ENCODE data around the gene GLTPD2.

DNA sequence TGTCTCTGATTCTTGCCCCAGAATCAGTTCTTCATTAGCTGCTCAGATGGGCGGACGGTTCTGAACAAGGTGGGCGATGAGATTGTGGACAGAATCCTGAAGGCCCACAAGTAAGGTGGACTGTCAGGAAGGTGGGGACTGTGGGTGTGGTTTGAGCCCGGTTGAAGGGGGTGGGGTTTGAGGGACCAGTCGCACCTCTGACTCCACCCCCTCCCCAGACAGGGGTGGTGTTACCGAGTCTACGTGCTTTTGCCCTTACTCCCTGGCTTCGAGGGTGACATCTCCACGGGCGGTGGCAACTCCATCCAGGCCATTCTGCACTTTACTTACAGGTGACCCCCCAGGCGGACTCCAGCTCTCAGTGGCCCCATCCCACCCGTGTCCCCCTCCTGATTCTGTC, 29.5 kb downstream of the GLTPD2 start:
- TF ChIP-seq TAF1 (IDR thresholded peaks at IDR 0.05; ENCODE audit: borderline replicate concordance, low read depth, low read length) (no peak), CBX3 (IDR thresholded peaks at IDR 0.05; ENCODE audit: borderline replicate concordance, low read depth) (no peak), MAX (IDR thresholded peaks at IDR 0.05; ENCODE audit: low read depth, low read length) (no peak)
- TF ChIP-seq, protein P1, sequence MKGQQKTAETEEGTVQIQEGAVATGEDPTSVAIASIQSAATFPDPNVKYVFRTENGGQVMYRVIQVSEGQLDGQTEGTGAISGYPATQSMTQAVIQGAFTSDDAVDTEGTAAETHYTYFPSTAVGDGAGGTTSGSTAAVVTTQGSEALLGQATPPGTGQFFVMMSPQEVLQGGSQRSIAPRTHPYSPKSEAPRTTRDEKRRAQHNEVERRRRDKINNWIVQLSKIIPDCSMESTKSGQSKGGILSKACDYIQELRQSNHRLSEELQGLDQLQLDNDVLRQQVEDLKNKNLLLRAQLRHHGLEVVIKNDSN (IDR thresholded peaks at IDR 0.05; ENCODE audit: borderline replicate concordance, extremely low read length, insufficient read depth, low read depth, low read length): no peak
- TF ChIP-seq, protein P2, sequence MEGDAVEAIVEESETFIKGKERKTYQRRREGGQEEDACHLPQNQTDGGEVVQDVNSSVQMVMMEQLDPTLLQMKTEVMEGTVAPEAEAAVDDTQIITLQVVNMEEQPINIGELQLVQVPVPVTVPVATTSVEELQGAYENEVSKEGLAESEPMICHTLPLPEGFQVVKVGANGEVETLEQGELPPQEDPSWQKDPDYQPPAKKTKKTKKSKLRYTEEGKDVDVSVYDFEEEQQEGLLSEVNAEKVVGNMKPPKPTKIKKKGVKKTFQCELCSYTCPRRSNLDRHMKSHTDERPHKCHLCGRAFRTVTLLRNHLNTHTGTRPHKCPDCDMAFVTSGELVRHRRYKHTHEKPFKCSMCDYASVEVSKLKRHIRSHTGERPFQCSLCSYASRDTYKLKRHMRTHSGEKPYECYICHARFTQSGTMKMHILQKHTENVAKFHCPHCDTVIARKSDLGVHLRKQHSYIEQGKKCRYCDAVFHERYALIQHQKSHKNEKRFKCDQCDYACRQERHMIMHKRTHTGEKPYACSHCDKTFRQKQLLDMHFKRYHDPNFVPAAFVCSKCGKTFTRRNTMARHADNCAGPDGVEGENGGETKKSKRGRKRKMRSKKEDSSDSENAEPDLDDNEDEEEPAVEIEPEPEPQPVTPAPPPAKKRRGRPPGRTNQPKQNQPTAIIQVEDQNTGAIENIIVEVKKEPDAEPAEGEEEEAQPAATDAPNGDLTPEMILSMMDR (IDR thresholded peaks at IDR 0.05 in 2 of 3, conservative IDR thresholded peaks at IDR 0.05 in 1 of 3; ENCODE audit: control insufficient read depth in 2 of 3, extremely low read depth in 1 of 3, insufficient read depth in 1 of 3, low read depth in 3 of 3, low read length in 3 of 3): no peak
- TF ChIP-seq, protein P3, sequence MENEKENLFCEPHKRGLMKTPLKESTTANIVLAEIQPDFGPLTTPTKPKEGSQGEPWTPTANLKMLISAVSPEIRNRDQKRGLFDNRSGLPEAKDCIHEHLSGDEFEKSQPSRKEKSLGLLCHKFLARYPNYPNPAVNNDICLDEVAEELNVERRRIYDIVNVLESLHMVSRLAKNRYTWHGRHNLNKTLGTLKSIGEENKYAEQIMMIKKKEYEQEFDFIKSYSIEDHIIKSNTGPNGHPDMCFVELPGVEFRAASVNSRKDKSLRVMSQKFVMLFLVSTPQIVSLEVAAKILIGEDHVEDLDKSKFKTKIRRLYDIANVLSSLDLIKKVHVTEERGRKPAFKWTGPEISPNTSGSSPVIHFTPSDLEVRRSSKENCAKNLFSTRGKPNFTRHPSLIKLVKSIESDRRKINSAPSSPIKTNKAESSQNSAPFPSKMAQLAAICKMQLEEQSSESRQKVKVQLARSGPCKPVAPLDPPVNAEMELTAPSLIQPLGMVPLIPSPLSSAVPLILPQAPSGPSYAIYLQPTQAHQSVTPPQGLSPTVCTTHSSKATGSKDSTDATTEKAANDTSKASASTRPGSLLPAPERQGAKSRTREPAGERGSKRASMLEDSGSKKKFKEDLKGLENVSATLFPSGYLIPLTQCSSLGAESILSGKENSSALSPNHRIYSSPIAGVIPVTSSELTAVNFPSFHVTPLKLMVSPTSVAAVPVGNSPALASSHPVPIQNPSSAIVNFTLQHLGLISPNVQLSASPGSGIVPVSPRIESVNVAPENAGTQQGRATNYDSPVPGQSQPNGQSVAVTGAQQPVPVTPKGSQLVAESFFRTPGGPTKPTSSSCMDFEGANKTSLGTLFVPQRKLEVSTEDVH (IDR thresholded peaks at IDR 0.05; ENCODE audit: low read depth, partially characterized antibody): no peak
- TF ChIP-seq, protein P4, sequence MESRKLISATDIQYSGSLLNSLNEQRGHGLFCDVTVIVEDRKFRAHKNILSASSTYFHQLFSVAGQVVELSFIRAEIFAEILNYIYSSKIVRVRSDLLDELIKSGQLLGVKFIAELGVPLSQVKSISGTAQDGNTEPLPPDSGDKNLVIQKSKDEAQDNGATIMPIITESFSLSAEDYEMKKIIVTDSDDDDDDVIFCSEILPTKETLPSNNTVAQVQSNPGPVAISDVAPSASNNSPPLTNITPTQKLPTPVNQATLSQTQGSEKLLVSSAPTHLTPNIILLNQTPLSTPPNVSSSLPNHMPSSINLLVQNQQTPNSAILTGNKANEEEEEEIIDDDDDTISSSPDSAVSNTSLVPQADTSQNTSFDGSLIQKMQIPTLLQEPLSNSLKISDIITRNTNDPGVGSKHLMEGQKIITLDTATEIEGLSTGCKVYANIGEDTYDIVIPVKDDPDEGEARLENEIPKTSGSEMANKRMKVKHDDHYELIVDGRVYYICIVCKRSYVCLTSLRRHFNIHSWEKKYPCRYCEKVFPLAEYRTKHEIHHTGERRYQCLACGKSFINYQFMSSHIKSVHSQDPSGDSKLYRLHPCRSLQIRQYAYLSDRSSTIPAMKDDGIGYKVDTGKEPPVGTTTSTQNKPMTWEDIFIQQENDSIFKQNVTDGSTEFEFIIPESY (IDR thresholded peaks at IDR 0.05): no peak
